ENCODE measurements around the gene ALOXE3.

ALOXE3 gene

DNA sequence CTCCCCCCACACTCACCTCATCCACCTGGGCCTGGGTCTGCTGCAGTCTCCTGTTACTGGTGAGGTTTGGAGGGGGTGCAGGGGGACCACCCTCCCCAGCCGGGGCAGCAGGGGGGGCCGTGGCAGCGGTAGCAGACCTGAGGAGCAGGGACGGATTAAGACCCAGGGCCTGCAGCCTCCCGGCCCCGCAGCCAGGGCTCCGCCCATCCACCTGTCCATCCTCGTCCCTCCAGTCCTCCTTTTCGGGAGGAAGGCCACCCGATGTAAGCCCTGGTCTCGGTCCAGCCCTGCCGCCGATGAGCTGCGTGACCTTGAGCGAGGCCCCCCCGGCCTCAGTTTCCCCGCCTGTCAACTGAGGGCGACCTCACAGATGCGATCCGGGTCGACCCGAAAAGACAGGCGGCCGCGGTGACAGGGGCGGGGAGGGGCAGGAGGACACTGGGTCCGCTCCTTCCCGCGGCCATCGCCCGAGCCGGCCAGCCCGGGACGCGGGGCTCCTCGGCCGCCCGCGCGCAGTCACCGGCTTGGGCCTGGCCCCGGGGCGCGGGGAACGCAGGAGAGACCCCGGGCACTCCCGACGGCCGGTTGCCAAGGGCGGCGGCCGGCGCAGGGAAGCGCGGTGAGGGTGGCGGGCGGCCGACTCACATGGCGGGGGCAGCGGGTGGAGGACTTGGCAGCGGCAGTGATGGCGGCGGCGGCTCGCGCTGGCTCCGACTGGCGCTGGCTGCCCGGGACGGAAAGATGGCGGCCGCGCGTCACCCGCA is 44.1 kb upstream of the ALOXE3 start, which contains the start of gene VAMP2:
TSS of gene VAMP2 (minus strand) at position 716 of the 764 bp plus-strand sequence. CDS start at position 647, 69 bp downstream.
- Histone ChIP-seq H3F3A (ENCODE audit: insufficient read depth, low read length) (no peaks in the 10 kb centered on the region), H4K20me1 (ENCODE audit: insufficient read depth, low read length) (no peaks in the 10 kb centered on the region), H3K4me3 (ENCODE audit: low read depth, low read length, poor library complexity, severe bottlenecking) (peak within 1 kb of the TSS; percentile 99), H2AFZ (ENCODE audit: low read length) (no peak within 1 kb of the TSS), H3K79me2 (ENCODE audit: insufficient read depth, low read length) (peaks cover 9% of the 10 kb centered on the region; the same call in 1 of the 2 replicates), H3K9ac (ENCODE audit: low read length) (peak within 1 kb of the TSS; percentile 99), H3K36me3 (ENCODE audit: insufficient read depth, low read length) (peaks cover 27% of the 10 kb centered on the region), H3K4me1 (ENCODE audit: insufficient read depth, low read length, severe bottlenecking) (peaks cover 46% of the 10 kb centered on the region), H3K4me2 (ENCODE audit: low read length) (peak within 1 kb of the TSS; percentile 92), H3K27me3 (ENCODE audit: insufficient read depth, low read length) (no peaks in the 10 kb centered on the region), H3K27ac (ENCODE audit: low read depth, low read length, poor library complexity, severe bottlenecking) (peak within 1 kb of the TSS; percentile 92), H3K9me2 (ENCODE audit: low read depth, low read length) (no peaks in the 10 kb centered on the region), H3K9me3 (ENCODE audit: low read length) (no peaks in the 10 kb centered on the region)
- TF ChIP-seq EZH2 (IDR thresholded peaks at IDR 0.05; ENCODE audit: borderline replicate concordance, low read length): no peak
- TF ChIP-seq, protein P1, sequence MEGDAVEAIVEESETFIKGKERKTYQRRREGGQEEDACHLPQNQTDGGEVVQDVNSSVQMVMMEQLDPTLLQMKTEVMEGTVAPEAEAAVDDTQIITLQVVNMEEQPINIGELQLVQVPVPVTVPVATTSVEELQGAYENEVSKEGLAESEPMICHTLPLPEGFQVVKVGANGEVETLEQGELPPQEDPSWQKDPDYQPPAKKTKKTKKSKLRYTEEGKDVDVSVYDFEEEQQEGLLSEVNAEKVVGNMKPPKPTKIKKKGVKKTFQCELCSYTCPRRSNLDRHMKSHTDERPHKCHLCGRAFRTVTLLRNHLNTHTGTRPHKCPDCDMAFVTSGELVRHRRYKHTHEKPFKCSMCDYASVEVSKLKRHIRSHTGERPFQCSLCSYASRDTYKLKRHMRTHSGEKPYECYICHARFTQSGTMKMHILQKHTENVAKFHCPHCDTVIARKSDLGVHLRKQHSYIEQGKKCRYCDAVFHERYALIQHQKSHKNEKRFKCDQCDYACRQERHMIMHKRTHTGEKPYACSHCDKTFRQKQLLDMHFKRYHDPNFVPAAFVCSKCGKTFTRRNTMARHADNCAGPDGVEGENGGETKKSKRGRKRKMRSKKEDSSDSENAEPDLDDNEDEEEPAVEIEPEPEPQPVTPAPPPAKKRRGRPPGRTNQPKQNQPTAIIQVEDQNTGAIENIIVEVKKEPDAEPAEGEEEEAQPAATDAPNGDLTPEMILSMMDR (IDR thresholded peaks at IDR 0.05; ENCODE audit: low read length): no peak

DNA sequence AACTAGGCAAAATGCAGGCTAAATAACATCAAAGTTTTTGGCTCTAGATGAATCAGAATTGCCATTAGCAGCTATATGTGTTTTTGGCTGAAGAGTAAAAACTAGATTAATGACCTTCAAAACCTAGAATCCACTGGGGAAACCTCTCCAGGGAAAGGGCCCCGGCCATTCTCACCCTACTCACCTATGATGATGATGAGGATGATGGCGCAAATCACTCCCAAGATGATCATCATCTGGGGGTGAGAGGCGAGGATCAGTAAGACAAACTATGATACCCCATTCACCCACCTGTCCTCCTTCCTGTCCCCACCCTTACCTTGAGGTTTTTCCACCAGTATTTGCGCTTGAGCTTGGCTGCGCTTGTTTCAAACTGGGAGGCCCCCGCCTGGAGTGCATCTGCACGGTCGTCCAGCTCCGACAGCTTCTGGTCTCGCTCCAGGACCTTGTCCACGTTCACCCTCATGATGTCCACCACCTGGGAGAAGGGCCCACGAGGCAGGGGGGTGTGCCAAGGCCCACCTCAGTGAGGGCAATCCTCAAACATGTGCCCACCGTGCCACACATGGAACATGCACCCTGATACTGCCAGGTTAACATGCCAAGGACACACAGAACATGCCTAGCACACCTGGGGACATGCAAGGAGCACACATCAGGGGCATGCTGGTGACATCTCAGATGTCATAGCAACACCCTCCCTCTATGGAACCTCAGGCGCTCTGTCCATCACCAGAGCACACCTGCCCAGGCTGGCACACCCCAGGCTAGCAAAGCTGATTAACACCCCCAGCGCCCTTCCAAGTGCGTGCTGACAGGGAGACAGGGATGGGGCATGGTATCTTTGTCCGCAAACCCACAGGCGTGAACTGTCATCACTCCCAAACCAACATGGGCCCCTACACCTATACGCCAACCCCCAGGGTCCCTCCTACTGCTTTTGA is 43.2 kb upstream of the ALOXE3 start:
- Histone ChIP-seq H3K4me1 (ENCODE audit: insufficient read depth, low read length, severe bottlenecking) (peaks cover 52% of the 10 kb centered on the region), H3K9me2 (ENCODE audit: low read depth, low read length) (no peaks in the 10 kb centered on the region), H2AFZ (ENCODE audit: low read length) (no peak overlapping the region), H3K9ac (ENCODE audit: low read length) (peak overlapping the region; percentile 99), H3K36me3 (ENCODE audit: insufficient read depth, low read length) (peaks cover 27% of the 10 kb centered on the region), H3K4me3 (ENCODE audit: low read depth, low read length, poor library complexity, severe bottlenecking) (peak overlapping the region; percentile 99), H3F3A (ENCODE audit: insufficient read depth, low read length) (no peaks in the 10 kb centered on the region), H3K4me2 (ENCODE audit: low read length) (peak overlapping the region; percentile 92), H4K20me1 (ENCODE audit: insufficient read depth, low read length) (no peaks in the 10 kb centered on the region), H3K27ac (ENCODE audit: low read depth, low read length, poor library complexity, severe bottlenecking) (peak overlapping the region; percentile 73), H3K79me2 (ENCODE audit: insufficient read depth, low read length) (peaks cover 9% of the 10 kb centered on the region; the same call in 1 of the 2 replicates), H3K27me3 (ENCODE audit: insufficient read depth, low read length) (no peaks in the 10 kb centered on the region), H3K9me3 (ENCODE audit: low read length) (no peaks in the 10 kb centered on the region)
- TF ChIP-seq, protein P1 (IDR thresholded peaks at IDR 0.05; ENCODE audit: low read length): no peak
- no peak for TF ChIP-seq EZH2 (IDR thresholded peaks at IDR 0.05; ENCODE audit: borderline replicate concordance, low read length)

DNA sequence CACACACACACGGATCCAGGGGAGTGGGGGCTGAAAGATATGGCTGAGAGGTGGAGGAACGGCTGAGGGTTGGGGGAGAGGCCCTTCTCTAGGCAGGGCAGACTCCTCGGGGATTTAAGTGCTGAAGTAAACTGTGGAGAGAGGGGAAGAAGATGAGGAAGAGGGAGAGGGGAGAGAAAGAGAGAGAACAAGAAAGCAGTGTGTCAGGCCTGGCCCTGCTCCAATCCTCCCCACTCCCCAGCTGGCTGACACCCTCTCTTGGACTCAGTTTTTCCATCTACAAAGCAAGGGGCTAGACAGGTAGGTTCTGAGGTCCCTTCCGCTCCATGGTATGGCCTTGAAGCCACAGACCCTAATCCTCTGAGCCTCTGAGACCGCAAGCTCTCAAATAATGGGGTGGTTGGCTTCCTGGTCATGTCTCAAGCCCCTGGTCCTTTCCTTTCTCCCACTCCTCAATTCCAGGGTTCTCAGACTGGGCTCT is 42.5 kb upstream of the ALOXE3 start:
- no peak overlapping the region for H2AFZ ChIP-seq (ENCODE audit: low read length)
- no peaks in the 10 kb centered on the region for H3F3A ChIP-seq (ENCODE audit: insufficient read depth, low read length)
- H3K4me2 ChIP-seq (ENCODE audit: low read length): peak overlapping the region; percentile 92
- peaks cover 9% of the 10 kb centered on the region; the same call in 1 of the 2 replicates for H3K79me2 ChIP-seq (ENCODE audit: insufficient read depth, low read length)
- H3K9me3 ChIP-seq (ENCODE audit: low read length): no peaks in the 10 kb centered on the region
- peak overlapping the region; percentile 99; the same call in 1 of the 2 replicates for H3K9ac ChIP-seq (ENCODE audit: low read length)
- peaks cover 27% of the 10 kb centered on the region for H3K36me3 ChIP-seq (ENCODE audit: insufficient read depth, low read length)
- no peaks in the 10 kb centered on the region for H3K27me3 ChIP-seq (ENCODE audit: insufficient read depth, low read length)
- H3K27ac ChIP-seq (ENCODE audit: low read depth, low read length, poor library complexity, severe bottlenecking): peak overlapping the region; percentile 73
- H3K4me3 ChIP-seq (ENCODE audit: low read depth, low read length, poor library complexity, severe bottlenecking): peak overlapping the region; percentile 99
- peaks cover 54% of the 10 kb centered on the region for H3K4me1 ChIP-seq (ENCODE audit: insufficient read depth, low read length, severe bottlenecking)
- TF ChIP-seq, protein P1 (IDR thresholded peaks at IDR 0.05; ENCODE audit: low read length): no peak
- no peak for TF ChIP-seq EZH2 (IDR thresholded peaks at IDR 0.05; ENCODE audit: borderline replicate concordance, low read length)
- no peaks in the 10 kb centered on the region for H3K9me2 ChIP-seq (ENCODE audit: low read depth, low read length)
- H4K20me1 ChIP-seq (ENCODE audit: insufficient read depth, low read length): no peaks in the 10 kb centered on the region
